Breast epithelium (tissue), 3 donors: Measurements from ENCODE around the gene GHRHR.

Source experiments
- CTCF ChIP-seq, 3 donors: fragments of 450-650 bp; IDR thresholded peaks; one replicate each; pipeline ENCODE4 v1.5.1; 2016 to 2017; ENCODE audit warnings: antibody characterized with exemption in 3 of 3, mild to moderate bottlenecking in 3 of 3, moderate library complexity in 3 of 3
- POLR2AphosphoS5 ChIP-seq, 3 donors: sonication (generic); formaldehyde crosslinking; IDR thresholded peaks; one replicate each; pipeline ENCODE4 v1.6.1; 2017; ENCODE audit warnings: antibody characterized with exemption in 3 of 3

DNA sequence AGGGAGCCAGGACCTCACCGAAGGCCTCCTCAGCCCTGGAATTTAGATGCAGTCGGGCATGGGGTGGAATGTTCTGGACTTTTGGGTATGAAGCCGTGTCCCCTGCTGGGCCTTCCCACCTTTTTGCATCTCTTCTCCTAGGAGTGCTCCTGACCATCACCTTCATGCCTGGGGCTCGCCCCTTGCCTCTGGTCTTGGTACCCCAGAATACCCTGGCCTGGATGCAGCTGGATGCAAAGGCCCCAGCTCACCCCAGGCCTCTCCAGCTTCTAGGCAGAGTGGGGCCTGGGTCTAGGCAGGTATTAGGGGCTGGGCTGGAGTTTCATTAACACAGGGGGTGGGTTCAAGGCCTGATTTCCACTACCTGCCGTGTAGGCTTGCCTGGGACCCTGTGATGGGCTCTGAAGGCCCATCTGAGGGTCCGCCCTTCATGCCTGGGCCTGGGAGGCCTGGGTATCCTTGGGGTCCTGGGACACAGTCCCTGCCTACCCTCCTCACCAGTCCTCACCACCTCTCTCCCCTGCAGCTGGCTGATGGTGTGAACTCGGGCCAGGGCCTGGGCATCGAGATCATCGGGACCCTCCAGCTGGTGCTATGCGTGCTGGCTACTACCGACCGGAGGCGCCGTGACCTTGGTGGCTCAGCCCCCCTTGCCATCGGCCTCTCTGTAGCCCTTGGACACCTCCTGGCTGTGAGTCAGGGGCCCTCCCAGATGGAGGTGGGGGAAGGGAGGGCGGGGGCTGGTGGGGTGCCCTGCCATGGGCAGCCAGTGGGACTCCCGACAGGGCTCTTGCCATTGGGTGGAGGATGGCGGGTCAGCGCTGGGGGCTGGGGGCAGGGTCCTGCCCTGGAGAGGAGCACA lies 42.0 kb upstream of the GHRHR start:
- TF ChIP-seq CTCF (IDR thresholded peaks at IDR 0.05) = no peak
- TF ChIP-seq POLR2AphosphoS5 (IDR thresholded peaks at IDR 0.05) = no peak
